K562 (cell line): ENCODE results near the gene SUCO. TPM values are rescaled to one million over a fixed set of nuclear protein-coding genes. Genes with fewer than 3 reads are reported as not detected.
A peak's percentile ranks its signal among the peaks of the same experiment; 100 is the strongest.

Experiments
- ARID1B ChIP-seq: fragments of 450-650 bp; IDR thresholded peaks from 2 replicates; pipeline ENCODE4 v1.6.1; 2016; ENCODE audit warnings: antibody characterized with exemption, mild to moderate bottlenecking, inconsistent platforms
- ATF7 ChIP-seq: fragments of 450-650 bp; IDR thresholded peaks from 2 replicates; pipeline ENCODE4 v1.7.1; 2014; ENCODE audit warnings: mild to moderate bottlenecking, moderate library complexity
- CBFA2T3 ChIP-seq: fragments of 450-650 bp; IDR thresholded peaks from 2 replicates; pipeline ENCODE4 v1.6.1; 2017
- CBX3 ChIP-seq, 2 experiments: IDR thresholded peaks; 1 replicate in 1 of 2; 2 replicates in 1 of 2; pipeline ENCODE4 v1.6.1; 2012; ENCODE audit warnings: inconsistent platforms in 2 of 2, low read length in 2 of 2, borderline replicate concordance in 1 of 2, control low read depth in 1 of 2
- HEY1 ChIP-seq: fragments of 250-450 bp; sonication (Bioruptor Pico); IDR thresholded peaks from 2 replicates; pipeline ENCODE4 v1.5.0; 2020; ENCODE audit warnings: mild to moderate bottlenecking, moderate library complexity, borderline replicate concordance
- MED1 ChIP-seq: sonication (generic); formaldehyde crosslinking; IDR thresholded peaks from 2 replicates; pipeline ENCODE4 v1.8.1; 2023; ENCODE audit warnings: missing genetic modification reagents, borderline replicate concordance
- MTA1 ChIP-seq: fragments of 450-650 bp; IDR thresholded peaks from 2 replicates; pipeline ENCODE4 v1.6.1; 2017; ENCODE audit warnings: borderline replicate concordance
- MXI1 ChIP-seq: IDR thresholded peaks from 2 replicates; pipeline ENCODE4 v1.6.1; 2011; ENCODE audit warnings: low read depth, mild to moderate bottlenecking, improper control_type of control experiment, low read length
- NBN ChIP-seq: fragments of 450-650 bp; IDR thresholded peaks from 2 replicates; pipeline ENCODE4 v1.6.1; 2016; ENCODE audit warnings: low read depth, mild to moderate bottlenecking
- NFE2 ChIP-seq: IDR thresholded peaks from 2 replicates; pipeline ENCODE4 v1.6.1; 2014; ENCODE audit warnings: antibody characterized with exemption, low read depth
- PRMT5 ChIP-seq: sonication (generic); formaldehyde crosslinking; IDR thresholded peaks from 2 replicates; pipeline ENCODE4 v1.5.0; 2020; ENCODE audit warnings: missing genetic modification reagents
- TCF7 ChIP-seq: sonication (generic); IDR thresholded peaks from 2 replicates; pipeline ENCODE4 v1.6.1; 2016; ENCODE audit warnings: antibody characterized with exemption, borderline replicate concordance
- polyA plus RNA-seq, 8 experiments: library from polyadenylated mRNA; depleted of rRNA in 4 of 8; stranded (reverse) in 5 of 8; unstranded in 3 of 8; fragments of >200 nt; fragmentation: Nextera tagmentation in 2 of 8; fragmentation: Illumina TruSeq in 1 of 8; extraction: Ambion mirVana in 2 of 8; extraction: Trizol in 1 of 8; gene quantifications; 2 replicates each; pipeline versions ENCODE4 v1.2.1 to v1.2.3, GENCODE V29; 2011 to 2014; ENCODE audit warnings: inconsistent platforms in 1 of 8, missing spikeins in 1 of 8
- total RNA-seq, 7 experiments: library from RNA; depleted of rRNA in 6 of 7; stranded (reverse); fragments of >200 nt in 6 of 7; fragmentation: Illumina TruSeq in 2 of 7; extraction: Trizol in 2 of 7; gene quantifications; 2 replicates each; pipeline versions ENCODE4 v1.2.1 to v1.2.3, GENCODE V29; 2011 to 2021; ENCODE audit warnings: low replicate concordance in 1 of 7
- TF ChIP-seq, protein P1 (sequence below), 3 experiments: fragments of 200-800 bp in 1 of 3; fragments of 250-450 bp in 1 of 3; fragments of 450-650 bp in 1 of 3; sonication (Bioruptor Pico) in 1 of 3; sonication (Bioruptor generic) in 1 of 3; formaldehyde crosslinking in 1 of 3; IDR thresholded peaks; 2 replicates each; pipeline versions ENCODE4 v1.6.1 to v1.8.0; 2016 to 2022; ENCODE audit warnings: mild to moderate bottlenecking in 2 of 3, missing genetic modification characterization in 2 of 3, missing compliant biosample characterization in 1 of 3, moderate library complexity in 1 of 3
- TF ChIP-seq, protein P2 (sequence below): fragments of 250-450 bp; sonication (Bioruptor Pico); IDR thresholded peaks from 2 replicates; pipeline ENCODE4 v1.8.0; 2021; ENCODE audit warnings: mild to moderate bottlenecking, moderate library complexity
- TF ChIP-seq, protein P3 (sequence below), 2 experiments: fragments of 450-650 bp; formaldehyde crosslinking in 1 of 2; IDR thresholded peaks; 2 replicates each; pipeline versions ENCODE4 v1.4.0 to v1.6.1; 2014 to 2020; ENCODE audit warnings: mild to moderate bottlenecking in 2 of 2, borderline replicate concordance in 1 of 2, low read depth in 1 of 2

SUCO gene
- total and polyA plus RNA-seq, 9 of the 15 experiments (the other 6 are each of a cell fraction or from before 2014, with no cell fraction given): 2.5 to 20.6 (median 14.3) TPM

DNA sequence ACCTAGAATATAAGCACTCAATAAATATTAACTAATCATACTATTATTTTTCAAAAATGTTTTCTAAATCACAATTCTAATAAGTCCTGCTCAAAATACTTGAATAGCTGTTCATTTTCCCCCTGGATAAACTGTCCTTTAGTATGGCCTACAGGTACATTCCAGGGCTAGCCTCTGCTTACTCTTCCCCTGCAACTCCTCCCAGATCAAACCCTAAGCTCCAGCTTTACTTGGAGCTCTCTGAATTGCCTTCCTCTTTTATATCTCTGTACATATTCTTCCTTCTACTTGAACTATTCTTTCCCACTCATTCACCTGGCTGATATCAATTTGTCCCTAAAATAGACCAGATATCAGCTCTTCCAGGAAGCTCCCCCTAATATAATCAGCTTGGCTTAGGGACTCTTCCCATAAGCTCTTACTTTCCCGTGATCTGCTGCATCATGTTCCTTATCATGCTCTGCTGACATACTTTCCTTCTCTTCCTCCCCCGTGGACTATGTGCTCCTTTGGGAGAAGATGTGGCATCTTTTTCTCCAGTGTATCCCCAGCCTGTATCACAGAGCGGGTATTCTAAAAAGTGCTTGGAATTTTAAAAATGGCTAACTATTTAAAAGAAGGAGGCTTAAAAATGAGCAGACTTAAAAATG, 46.0 kb upstream of the SUCO start (continued):
- TF ChIP-seq MTA1: no peak
- no peak for TF ChIP-seq HEY1 (CRISPR knock-in tag)
- 0 out of 2 replicates have a peak, but pooled peaks have one; percentile 17 for TF ChIP-seq CBFA2T3
- no peak for TF ChIP-seq MED1 (CRISPR knock-in tag)
- no peak for TF ChIP-seq TCF7
- TF ChIP-seq PRMT5: no peak
- TF ChIP-seq MXI1: no peak
- TF ChIP-seq NFE2: peak; percentile 87
- no peak for TF ChIP-seq NBN
- TF ChIP-seq, protein P1, sequence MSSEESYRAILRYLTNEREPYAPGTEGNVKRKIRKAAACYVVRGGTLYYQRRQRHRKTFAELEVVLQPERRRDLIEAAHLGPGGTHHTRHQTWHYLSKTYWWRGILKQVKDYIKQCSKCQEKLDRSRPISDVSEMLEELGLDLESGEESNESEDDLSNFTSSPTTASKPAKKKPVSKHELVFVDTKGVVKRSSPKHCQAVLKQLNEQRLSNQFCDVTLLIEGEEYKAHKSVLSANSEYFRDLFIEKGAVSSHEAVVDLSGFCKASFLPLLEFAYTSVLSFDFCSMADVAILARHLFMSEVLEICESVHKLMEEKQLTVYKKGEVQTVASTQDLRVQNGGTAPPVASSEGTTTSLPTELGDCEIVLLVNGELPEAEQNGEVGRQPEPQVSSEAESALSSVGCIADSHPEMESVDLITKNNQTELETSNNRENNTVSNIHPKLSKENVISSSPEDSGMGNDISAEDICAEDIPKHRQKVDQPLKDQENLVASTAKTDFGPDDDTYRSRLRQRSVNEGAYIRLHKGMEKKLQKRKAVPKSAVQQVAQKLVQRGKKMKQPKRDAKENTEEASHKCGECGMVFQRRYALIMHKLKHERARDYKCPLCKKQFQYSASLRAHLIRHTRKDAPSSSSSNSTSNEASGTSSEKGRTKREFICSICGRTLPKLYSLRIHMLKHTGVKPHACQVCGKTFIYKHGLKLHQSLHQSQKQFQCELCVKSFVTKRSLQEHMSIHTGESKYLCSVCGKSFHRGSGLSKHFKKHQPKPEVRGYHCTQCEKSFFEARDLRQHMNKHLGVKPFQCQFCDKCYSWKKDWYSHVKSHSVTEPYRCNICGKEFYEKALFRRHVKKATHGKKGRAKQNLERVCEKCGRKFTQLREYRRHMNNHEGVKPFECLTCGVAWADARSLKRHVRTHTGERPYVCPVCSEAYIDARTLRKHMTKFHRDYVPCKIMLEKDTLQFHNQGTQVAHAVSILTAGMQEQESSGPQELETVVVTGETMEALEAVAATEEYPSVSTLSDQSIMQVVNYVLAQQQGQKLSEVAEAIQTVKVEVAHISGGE (CRISPR knock-in tag; IDR thresholded peaks at IDR 0.05): 0 out of 6 replicates have a peak, but pooled peaks of 1 of the 3 experiments have one; percentile 29
- peak; percentile 74 for TF ChIP-seq ARID1B
- TF ChIP-seq, protein P2, sequence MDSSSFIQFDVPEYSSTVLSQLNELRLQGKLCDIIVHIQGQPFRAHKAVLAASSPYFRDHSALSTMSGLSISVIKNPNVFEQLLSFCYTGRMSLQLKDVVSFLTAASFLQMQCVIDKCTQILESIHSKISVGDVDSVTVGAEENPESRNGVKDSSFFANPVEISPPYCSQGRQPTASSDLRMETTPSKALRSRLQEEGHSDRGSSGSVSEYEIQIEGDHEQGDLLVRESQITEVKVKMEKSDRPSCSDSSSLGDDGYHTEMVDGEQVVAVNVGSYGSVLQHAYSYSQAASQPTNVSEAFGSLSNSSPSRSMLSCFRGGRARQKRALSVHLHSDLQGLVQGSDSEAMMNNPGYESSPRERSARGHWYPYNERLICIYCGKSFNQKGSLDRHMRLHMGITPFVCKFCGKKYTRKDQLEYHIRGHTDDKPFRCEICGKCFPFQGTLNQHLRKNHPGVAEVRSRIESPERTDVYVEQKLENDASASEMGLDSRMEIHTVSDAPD (CRISPR knock-in tag): no peak
- TF ChIP-seq CBX3 (IDR thresholded peaks at IDR 0.05; ENCODE audit: borderline replicate concordance in 1 of 2, low read length in 2 of 2): no peak
- TF ChIP-seq, protein P3, sequence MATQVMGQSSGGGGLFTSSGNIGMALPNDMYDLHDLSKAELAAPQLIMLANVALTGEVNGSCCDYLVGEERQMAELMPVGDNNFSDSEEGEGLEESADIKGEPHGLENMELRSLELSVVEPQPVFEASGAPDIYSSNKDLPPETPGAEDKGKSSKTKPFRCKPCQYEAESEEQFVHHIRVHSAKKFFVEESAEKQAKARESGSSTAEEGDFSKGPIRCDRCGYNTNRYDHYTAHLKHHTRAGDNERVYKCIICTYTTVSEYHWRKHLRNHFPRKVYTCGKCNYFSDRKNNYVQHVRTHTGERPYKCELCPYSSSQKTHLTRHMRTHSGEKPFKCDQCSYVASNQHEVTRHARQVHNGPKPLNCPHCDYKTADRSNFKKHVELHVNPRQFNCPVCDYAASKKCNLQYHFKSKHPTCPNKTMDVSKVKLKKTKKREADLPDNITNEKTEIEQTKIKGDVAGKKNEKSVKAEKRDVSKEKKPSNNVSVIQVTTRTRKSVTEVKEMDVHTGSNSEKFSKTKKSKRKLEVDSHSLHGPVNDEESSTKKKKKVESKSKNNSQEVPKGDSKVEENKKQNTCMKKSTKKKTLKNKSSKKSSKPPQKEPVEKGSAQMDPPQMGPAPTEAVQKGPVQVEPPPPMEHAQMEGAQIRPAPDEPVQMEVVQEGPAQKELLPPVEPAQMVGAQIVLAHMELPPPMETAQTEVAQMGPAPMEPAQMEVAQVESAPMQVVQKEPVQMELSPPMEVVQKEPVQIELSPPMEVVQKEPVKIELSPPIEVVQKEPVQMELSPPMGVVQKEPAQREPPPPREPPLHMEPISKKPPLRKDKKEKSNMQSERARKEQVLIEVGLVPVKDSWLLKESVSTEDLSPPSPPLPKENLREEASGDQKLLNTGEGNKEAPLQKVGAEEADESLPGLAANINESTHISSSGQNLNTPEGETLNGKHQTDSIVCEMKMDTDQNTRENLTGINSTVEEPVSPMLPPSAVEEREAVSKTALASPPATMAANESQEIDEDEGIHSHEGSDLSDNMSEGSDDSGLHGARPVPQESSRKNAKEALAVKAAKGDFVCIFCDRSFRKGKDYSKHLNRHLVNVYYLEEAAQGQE (IDR thresholded peaks at IDR 0.05; ENCODE audit: borderline replicate concordance): no peak
- TF ChIP-seq, protein P3 (CRISPR knock-in tag; IDR thresholded peaks at IDR 0.05; ENCODE audit: low read depth): no peak
- TF ChIP-seq ATF7: peak; percentile 24; the same call in 1 of the 2 replicates
